NCI-H2081 (cell line): Measurements from ENCODE around the gene ABCB7.
"Not testable (repeated sequence)": the region's sequence is repeated elsewhere in the genome, so short reads cannot be mapped to it uniquely, and the experiment has no call there.

Experiments used
- DNase-seq, 2 experiments: peaks; one replicate each; lab custom pipeline; 2025; lab: John Stamatoyannopoulos, UW

The ABCB7 gene

DNA sequence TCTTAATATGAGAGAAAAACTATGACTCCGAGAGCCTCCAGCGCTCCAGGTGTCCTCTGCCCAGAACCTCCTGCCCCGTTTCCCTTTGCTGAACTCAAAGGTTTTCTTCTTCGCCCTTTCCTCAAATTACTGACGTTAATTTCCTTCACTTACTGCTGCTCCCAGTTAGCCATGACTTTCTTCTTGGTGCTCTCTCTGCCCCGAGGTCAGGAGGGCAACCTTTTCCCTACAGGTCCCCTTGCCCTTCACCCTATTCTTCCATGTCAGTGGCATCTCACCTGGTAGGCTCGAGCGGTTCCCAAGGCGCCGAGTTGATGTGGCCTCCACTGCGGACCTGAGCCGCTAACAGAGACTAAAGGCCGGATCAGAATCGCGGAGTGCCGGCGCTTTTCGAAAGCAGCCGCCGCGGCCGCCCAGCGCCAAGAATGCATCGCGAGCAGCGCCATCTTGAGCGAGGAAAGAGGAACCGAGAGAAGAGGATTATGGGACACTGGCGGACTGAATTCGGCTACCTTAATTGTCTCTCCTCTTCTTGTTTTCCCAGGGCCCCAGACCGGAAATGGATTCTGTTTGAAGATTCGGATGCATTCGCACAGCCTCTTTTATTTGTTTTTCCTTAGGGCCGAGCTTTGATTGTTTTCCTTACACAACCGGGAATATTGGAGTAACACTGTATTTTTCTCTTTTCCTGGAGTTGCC, at the start of gene ABCB7:
Gene ABCB7 (minus strand): TSS at position 457 of the 699 bp plus-strand sequence. CDS start 11 bp downstream, at position 446.
- peak; percentile 75 to 85 for DNase-seq

DNA sequence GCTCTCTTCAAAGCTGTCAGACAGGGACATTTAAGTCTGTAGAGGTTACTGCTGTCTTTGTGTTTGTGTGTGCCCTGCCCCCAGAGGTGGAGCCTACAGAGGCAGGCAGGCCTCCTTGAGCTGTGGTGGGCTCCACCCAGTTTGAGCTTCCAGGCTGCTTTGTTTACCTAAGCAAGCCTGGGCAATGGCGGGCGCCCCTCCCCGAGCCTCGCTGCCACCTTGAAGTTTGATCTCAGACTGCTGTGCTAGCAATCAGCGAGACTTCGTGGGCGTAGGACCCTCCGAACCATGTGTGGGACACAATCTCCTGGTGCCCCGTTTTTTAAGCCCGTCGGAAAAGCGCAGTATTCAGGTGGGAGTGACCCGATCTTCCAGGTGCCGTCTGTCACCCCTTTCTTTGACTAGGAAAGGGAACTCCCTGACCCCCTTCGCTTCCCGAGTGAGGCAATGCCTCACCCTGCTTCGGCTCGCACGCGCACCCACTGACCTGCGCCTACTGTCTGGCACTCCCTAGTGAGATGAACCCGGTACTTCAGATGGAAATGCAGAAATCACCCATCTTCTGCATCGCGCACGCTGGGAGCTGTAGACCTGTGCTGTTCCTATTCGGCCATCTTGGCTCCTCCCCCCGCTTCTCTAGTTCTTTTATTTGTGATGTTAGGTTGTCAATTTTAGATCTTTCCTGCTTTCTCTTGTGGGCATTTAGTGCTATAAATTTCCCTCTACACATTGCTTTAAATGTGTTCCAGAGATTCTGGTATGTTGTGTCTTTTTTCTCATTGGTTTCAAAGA, 32.5 kb upstream of the ABCB7 start:
- peak; percentile 13 to 17 for DNase-seq

DNA sequence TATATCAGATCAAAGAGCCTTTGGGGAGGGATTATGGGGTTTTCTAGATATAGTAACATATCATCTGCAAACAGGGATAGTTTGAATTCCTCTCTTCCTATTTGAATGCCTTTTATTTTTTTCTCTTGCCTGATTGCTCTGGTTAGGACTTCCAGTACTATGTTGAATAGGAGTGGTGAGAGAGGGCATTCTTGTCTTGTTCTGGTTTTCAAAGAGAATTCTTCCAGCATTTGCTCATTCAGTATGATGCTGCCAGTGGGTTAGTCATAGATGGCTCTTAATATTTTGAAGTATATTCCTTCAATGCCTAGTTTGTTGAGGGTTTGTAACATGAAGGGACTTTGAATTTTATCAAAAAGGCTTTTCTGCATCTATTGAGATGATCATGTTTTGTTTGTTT, 25.6 kb upstream of the ABCB7 start:
- DNase-seq = no peak

DNA sequence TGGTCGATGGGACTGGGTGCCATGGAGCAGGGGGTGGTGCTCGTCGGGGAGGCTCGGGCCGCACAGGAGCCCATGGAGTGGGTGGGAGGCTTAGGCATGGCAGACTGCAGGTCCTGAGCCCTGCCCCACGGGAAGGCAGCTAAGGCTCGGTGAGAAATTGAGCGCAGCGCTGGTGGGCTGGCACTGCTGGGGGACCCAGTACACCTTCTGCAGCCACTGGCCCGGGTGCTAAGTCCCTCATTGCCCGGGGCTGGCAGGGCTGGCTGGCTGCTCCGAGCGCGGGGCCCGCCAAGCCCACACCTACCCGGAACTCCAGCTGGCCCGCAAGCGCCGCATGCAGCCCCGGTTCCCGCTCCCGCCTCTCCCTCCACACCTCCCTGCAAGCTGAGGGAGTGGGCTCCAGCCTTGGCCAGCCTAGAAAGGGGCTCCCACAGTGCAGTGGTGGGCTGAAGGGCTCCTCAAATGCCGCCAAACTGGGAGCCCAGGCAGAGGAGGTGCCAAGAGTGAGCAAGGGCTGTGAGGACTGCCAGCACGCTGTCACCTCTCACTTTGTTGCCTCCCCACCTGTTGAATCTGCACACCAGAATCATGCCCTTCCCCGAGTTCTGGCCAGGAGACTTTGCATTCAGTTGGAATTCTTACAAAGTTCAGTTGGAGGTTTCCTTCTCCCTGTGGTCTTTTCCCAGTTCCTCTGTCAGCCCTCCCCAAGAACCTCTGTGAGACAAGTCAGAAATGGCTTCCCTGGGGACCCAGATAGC, 23.6 kb upstream of the ABCB7 start:
- not testable (repeated sequence) for DNase-seq

DNA sequence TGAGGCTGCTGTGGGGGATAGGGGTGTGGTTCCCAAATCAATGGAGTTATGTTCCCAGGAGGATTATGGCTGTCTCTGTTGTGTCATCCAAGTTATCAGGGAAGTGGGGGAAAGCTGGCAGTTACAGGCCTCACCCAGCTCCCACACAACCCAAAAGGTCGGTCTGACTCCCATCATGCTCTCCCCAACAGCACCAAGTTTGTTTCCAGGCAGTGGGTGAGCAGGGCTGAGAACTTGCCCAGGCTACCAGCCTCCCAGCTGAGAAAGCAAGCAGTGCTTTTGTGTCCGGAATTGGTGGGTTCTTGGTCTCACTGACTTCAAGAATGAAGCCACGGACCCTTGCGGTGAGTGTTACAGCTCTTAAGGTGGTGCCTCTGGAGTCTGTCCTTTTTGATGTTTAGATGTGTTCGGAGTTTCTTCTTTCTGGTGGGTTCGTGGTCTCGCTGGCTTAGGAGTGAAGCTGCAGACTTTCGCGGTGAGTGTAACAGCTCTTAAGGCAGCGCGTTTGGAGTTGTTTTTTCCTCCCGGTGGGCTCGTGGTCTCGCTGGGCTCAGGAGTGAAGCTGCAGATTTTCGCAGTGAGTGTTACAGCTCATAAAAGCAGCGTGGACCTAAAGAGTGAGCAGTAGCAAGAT, 16.3 kb upstream of the ABCB7 start:
- not testable (repeated sequence) for DNase-seq

DNA sequence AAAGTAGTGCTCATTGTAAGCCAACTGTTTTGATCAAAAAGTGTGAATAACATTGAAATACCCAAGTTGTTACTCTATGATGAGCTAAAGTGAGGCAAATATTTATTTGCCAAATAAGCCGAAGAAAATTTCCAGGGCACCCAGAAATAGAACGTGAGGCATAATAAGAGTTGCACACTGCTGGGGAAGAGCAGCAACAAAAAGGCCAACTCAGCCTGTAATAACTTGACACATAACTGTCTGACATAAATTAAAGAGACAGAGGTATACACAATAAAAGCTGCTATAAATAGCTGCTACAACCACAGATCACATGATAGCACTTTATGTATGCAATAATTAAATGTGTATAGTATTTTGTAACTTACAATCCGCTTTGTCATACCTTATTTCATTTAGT, 2.0 kb upstream of the ABCB7 start:
- no peak for DNase-seq

DNA sequence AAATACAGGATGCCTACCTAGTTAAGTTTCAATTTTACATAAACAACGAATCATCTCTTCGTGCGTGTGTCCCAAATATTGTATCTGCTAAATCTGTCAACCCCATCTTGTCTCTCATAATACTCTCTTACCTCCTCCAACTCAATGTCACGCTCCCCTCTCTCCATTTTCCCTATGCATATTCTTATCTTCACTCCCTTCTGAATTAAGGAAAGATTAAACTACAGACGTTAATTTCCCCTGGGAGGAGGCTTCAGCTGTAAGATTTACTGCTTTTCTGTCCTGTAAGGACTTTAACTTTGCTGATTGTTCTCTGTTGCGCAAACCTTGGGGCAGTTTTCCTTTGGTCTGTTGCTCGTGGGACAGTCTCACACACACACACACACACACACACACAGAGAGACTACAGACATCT, 455 bp upstream of the ABCB7 start:
- DNase-seq = no peak

DNA sequence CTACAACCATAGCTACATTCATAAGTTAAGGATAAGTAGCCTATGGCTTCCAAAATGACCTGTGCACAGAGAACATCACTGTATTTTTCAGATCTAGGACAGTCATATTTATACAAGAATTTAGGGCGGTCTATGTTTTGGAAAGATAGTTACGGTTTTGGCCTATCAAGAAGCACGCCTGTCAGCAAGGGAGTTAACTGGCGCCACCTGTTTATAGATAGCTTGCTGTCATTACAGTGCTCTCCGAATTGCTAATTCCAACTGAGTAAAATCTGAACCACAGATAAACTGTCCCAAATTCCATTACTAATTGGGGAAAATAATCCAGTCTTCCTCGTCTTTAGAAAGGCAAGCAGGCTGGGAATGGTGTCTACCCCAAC, 646 bp downstream of the ABCB7 start:
- peak in 1 of 2 experiments; percentile 50 for DNase-seq

DNA sequence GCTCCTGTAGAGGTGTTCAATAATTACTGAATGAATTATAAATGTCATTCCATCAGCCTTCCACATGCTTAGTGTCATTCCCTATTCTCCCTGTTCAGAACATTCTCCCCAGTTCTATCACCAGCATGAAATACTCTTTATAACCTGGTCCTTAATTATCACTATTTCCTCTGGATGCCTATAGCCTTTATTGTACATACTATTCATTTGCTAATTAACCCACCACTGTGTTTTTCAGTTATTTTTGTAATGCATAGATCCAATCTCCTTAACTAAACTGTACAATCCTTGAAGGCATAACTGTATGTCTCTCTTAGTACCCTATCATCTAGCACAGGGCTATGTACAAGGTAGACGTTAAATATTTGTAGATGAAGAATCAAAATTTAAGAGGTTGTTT, 1.2 kb downstream of the ABCB7 start:
- no peak for DNase-seq

DNA sequence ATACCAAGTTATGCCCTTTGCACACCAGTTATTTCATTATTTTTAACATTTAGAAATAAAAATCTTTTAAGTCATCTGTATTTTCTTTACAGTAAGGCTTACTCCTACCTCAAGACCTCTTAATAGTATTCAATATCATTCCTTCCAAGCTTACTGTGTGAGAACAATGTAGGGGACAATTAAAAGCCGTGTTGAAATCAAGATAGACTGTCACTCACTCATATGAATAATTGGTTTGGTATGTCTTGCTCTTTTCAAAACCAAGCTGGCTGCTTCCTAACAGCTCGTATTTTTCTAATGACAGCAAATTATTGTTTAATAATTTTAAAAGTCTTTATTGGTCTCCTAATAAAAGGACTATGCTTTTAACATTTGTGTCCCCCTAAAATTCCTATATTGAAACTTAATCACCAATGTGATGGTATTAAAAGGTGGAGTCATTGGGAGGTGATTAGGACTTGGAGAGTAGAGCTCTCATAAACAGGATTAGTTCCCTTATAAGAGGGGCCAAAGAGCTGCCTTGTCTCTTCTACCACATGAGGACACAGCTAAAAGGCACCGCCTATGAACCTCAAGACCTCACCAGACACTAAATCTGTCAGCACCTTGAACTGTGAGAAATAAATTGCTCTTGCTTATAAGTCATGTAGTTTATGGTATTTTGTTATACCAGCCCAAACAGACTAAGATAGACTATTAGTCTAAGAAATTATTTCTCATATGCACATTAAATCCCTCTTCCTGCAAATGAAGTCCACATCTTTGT, 4.1 kb downstream of the ABCB7 start:
- DNase-seq = no peak

DNA sequence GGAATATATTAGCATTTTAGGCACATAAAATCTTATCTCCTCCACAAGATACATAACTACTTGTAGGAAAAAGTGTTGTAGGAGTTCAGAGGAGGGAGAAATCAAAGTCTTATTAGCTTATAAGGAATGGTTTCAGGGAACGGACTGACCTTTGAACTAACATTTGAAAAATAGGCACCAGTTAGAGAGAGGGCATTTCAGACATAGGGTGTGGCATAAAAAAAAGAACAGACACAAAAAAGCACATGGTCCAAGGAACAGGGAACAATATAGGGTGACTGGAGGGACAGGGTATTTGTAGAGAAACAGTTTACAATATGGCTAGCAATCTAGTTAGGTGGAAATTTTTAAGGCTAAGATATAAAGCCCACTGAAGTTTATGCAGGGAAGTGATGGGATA, 6.4 kb downstream of the ABCB7 start:
- no peak for DNase-seq

DNA sequence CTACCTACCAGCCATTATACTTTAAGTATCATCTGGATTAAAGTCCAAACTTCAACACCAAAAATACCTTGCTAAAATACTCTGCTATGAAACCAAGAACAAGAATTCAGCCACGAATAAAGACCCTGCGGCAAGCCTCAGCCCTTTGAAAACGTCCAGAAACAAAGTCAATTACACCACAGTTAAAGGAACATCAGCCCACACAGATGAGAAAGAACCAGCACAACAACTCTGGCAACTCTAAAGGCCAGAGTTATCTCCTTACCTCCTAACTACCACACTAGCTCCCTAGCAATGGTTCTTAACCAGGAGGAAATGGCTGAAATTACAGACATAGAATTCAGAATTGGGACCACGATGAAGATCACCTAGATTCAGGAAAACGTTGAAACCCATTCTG, 23.4 kb downstream of the ABCB7 start:
- no peak for DNase-seq

DNA sequence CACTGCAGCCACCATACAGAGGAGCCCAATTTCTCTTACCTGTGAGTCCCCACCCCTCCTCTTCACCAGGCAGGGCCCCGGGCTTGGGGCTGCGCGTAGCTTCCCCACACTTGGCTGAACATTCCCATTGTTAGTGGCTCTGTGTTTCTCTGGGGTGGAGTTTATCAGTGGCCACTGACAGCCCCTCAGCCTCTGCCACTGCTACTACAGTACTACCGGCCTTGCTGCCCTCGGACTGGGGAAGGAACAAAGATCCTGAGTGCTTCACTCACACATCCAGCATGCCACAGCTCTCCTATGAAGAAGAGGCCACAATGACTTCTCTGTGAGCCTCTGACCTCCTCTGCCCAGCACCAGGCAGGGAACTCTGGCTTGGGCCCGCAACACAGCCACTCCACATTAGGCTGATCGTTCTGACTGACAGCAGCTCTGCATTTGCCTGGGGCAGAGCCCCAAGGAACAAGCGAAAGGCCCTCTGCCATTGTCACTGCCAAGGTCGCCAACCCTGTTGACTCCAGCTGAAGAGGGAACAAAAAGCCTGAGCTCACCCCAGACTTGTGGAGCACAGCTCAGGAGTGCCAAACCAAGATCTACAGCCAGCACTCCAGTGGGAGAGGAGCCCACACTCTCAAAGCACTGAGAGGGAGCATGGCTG, 24.0 kb downstream of the ABCB7 start:
- DNase-seq = no peak

DNA sequence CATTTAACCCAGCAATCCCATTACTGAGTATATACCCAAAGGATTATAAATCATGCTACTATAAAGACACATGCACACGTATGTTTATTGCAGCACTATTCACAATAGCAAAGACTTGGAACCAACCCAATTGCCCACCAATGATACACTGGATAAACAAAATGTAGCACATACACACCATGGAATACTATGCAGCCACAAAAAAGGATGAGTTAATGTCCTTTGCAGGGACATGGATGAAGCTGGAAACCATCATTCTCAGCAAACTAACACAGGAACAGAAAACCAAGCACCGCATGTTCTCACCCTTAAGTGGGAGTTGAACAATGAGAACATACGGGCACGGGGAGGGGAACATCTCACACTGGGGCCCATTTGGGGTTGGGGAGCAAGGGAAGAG, 27.0 kb downstream of the ABCB7 start:
- not testable (repeated sequence) for DNase-seq

DNA sequence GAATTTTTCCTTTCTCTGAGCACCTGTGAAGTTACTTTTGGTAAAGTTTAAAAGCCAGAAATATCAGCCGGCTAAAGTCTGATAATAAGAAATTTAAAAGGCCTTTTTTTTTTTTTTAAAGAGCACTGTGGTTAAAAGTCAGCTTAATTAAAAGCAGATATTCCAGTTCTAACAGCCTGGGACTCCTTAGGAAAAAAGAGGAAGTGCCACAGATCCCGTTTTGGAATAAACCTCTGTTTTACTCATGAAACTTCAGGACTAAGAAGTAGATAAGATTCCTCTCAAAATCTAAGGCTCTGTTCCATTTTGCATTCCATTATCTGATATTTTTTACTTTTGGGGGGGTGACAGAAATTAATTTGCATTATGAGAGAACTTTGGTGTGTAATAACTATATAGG, 37.8 kb downstream of the ABCB7 start:
- DNase-seq = no peak

DNA sequence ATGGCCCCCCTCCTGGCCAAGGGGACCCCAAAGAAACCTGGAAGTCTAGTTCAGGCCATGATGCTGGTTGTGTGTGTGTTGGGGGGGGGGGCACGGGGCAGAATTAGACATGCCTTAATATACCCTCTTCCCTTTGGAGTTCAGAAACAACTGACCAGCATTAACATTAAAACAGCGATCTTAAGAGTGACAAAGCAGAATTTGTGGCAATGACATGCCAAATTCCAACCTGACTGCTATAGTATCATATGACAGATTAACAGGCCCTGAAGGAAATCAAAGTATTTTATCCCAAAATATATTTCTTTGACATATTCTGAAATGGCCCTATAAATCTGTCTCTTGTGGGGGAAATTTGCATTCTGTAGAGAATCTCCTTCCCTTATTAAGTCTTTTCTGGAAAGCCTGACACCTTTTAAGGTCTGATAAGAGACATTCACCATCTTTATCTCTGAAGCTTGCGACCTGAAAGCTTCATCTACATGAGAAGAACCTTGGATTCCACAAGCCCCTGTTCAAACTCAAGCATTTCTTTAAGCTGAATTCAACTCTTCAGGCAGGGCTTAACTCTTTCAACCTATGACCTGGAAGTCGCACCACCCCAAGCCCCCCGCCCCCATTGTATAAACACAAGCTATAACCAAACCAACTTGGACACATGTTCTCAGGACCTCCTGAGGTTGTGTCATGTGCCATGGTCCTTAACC, 40.2 kb downstream of the ABCB7 start:
- DNase-seq = no peak

DNA sequence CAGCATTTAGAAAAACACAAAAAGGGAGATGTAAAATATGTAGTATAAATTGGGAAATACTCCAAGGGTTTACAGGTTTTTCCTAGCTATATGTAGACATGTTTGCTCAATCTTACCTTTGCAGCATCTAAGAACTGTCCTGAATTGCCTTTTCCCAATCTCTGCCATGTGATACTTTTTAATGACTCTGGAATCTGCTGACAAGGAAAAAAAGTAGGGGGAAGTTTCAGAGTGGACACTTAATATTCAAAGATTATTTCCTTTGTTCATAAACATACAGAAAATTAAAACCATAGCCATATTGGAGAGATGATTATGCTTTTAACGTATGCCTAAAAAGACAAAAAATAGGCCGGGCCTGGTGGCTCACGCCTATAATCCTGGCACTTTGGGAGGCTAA, 41.4 kb downstream of the ABCB7 start:
- no peak for DNase-seq

DNA sequence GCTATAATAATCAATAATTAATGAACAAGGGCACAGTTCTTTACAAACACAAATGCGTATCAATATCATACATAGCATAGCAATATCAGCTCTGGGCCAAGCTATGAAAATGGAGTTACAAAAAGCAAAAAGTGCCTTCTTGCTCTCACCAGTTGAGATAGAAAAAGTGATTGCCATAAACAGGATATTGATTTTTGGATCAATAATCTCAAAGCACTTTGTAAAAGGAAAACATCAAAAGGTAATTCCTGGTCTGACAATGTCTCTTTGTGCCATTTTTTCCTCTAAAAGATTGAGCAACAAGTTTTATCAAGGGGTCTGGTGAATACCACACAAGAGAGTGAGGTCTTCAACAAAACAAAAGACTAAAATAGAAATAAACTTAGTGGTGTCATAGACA, 42.4 kb downstream of the ABCB7 start:
- no peak for DNase-seq

DNA sequence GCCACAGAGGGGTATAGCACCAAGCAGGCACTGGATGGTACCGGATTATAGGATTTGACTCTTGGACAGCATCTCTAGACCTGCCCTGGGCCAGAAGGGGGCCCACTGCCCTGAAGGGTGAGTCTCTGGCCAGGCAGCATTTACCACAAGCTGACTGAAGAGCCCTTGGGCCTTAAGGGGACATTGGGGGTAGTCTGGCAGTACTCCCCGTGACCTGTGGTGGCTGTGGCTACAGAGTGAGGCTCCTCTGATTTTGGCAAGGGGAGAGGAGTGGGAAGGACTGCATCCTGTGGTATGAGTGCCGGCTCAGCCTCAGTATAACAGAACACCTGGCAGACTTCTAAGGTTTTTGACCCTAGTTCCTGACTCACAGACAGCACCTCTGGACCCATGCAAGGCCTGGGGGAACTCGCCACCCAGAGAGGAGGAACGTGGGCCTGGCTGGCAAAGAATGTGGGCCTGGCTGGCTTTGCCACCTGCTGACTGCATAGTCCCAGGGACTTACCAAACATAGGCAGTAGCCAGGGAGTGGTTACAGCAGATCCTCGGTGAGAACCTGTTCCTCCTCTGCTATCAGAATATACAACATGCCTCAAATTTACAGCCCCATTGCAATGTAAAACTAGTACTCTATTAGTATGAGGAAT, 48.1 kb downstream of the ABCB7 start:
- no peak for DNase-seq

DNA sequence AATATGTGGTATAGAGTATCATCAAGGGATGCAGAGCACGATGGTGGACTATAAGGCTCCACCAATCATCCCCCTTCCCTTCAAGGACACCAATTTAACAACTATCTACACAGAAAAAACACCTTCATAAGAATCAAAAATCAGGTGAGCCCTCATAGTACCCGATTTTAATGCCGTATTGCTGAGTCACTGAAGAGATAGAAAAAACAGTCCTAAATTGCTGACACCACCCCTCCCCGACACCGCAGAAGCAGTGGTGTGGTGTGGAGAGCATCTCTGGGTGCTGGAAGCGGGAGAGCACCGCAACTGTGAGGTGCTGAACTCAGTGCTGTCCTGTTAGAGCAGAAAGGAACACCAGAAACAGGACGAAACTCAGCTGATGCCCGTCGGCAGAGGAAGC, 49.3 kb downstream of the ABCB7 start:
- no peak for DNase-seq
